HG02678 (cell line): Measurements from ENCODE around the gene MYO7B.

Experiments used
- ATAC-seq: cut with Tn5 transposase; IDR thresholded peaks from one replicate; pipeline ENCODE4 v1.9.1; 2021; ENCODE audit warnings: mild to moderate bottlenecking, moderate library complexity; ENCODE audit not compliant: unreplicated experiment

Gene MYO7B

GRCh38 chr2:127646487-127647241, 111.2 kb downstream of the MYO7B start:
- ATAC-seq, result no peak

DNA sequence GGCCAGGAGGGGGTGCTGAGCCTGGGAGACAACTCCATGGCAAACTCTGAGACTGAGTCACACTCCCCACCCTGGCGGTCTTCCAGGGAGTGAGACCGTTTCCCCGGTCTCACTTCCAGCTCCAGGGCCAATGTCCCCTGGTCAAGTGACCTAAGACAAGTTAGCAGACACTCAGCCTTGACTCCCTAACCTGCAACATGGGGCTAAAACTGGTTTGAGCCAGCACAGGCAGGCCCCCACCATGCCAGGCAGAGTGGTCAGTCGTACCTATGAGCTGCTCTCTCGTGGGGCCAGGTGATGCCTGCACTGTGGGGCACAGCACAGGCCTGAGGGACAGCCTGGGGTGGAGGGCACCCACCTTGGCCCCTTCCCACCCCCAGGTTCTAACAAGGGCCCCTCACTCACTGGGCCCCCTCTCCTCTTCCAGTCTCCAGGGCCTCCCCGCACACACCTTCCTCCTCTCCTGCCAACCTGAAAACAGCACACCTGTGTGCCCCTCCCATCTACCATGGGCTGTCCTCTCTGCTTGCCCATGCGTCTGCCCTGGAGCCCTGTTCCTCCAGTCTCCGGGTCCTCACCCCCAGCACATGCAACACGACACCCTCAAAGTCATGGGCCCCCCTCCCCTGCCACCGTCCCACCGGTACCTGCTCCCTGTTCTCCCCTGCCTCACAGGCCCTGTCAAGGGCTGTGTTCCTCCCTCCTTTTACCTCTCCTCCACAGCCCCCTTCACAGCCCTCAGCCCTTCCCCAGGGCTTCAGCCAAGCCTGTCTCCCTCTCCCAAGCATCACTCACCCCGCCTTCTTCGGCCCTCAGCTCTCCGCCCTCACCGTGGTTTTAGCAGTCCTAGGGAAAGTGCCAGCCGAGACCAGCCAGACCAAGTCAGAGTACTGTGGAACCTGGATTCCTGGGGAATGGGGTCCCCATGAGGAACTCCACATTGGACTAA, 112.0 kb downstream of the MYO7B start:
- no peak for ATAC-seq

GRCh38 chr2:127648321-127648720, 112.8 kb downstream of the MYO7B start:
- ATAC-seq, result no peak

- ATAC-seq, result no peak
These were observed 113.7 kb downstream of the MYO7B start for GRCh38 chr2:127649100-127649611.

DNA sequence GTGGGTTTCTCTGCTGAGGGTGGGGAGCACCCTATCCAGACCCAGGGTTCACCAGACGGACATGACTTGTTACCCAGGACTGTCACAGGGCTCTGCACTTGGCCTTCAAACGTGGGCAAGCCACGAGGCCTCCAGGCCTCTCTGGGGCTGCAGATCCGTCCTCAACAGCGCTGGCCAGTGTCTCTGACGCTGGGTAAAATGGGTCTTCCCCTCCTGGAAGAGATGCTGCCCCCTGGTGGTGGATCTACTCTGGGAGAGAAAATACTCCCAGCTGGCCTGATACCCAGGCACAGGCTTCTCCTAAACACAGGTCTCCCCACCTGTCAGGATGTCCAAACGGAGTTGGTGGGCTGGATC, 114.2 kb downstream of the MYO7B start:
- ATAC-seq, result peak; percentile 73

GRCh38 chr2:127650041-127650784, 114.7 kb downstream of the MYO7B start:
- no peak for ATAC-seq

DNA sequence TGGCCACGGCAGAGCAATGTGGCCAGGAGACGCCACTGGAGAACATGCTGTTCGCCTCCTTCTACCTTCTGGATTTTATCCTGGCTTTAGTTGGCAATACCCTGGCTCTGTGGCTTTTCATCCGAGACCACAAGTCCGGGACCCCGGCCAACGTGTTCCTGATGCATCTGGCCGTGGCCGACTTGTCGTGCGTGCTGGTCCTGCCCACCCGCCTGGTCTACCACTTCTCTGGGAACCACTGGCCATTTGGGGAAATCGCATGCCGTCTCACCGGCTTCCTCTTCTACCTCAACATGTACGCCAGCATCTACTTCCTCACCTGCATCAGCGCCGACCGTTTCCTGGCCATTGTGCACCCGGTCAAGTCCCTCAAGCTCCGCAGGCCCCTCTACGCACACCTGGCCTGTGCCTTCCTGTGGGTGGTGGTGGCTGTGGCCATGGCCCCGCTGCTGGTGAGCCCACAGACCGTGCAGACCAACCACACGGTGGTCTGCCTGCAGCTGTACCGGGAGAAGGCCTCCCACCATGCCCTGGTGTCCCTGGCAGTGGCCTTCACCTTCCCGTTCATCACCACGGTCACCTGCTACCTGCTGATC, 115.4 kb downstream of the MYO7B start:
- no peak for ATAC-seq

DNA sequence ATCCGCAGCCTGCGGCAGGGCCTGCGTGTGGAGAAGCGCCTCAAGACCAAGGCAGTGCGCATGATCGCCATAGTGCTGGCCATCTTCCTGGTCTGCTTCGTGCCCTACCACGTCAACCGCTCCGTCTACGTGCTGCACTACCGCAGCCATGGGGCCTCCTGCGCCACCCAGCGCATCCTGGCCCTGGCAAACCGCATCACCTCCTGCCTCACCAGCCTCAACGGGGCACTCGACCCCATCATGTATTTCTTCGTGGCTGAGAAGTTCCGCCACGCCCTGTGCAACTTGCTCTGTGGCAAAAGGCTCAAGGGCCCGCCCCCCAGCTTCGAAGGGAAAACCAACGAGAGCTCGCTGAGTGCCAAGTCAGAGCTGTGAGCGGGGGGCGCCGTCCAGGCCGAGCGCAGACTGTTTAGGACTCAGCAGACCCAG, 115.9 kb downstream of the MYO7B start:
- ATAC-seq, result no peak

DNA sequence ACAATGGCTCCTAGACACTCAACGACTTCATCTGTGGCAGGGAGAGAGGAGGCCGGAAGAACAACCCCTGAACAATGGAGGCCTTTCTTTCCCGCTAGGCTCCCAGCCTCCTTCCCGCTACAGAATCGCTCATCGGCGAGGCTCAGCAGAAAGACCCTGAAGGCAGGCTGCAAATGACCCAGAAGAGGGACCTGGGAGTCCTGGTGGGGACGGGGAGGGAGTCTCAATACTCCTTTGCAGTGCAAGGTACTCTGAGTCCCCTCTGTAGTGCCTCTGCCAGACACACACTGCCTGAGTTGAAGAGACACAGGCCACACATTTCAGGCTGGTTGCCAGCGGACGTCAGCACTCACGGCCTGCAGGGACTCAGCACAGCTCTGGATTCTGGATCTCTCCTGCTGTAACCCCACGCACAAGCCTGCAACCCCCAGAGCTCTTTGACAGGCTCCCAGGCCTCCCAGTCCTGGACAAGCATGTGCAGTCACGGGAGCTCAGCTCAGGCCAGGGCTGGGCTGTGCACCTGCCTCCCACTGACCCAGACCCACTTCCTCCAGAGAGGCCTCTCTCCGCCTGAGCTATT, 116.6 kb downstream of the MYO7B start:
- ATAC-seq, result no peak

DNA sequence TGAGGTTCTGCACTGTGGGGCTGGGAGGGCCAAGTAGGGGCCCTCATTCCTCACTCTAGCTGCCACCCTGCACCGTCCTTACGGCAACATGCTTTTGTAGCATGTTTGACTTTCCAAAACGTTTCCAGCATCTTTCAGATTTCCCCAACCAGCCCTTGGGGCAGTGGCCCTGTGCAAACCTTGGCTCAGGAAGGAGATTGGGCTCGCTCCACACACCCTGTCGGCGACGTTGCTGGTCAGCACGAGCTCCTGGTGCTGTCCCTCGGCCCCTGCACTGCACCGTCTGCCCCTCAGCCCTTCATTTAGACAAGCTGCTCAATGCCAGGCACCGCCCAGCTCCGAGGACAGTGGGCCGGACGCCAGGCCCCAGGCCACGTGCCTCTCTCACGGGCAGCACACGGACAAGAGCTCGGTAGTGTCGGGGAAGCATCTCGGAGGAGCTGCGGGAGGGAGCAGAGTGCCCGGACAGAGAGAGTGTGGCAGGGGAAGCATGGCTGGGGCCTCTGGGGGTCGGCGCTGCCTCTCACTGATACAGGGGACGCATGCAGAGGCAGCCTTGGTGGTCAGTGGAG, 117.4 kb downstream of the MYO7B start:
- no peak for ATAC-seq

DNA sequence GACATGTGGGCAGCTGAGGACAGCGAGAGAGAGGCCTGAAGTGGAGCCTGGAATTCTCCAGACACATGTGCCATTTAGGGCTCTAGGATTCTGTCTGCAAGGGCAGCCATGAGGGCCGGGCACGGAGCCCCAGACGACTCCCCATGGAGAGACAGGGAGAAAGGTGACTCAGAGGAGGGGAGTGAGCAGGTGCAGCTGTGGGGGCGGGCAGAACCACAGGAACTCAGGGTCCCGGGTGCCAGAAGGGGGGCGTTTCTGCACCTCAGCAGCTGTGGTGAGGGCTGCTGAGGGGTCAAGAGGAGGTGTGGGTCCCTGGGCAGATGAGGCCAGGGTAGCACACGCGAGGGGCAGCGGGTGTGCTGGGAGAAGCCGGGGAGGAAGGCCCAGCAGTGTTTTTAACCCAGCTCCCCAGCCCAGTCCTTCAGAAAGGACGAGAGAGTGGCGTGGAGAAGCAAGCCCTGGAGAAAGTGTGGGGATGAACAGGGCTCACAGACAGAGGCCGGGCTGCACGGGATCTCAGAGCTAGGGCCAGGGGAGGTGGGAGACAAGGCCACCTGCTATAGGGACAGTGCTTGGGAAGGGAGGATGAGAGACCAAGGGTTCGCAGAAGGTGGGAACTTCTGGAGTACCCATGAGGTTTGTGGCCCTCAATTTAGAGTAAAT, 118.1 kb downstream of the MYO7B start:
- no peak for ATAC-seq

DNA sequence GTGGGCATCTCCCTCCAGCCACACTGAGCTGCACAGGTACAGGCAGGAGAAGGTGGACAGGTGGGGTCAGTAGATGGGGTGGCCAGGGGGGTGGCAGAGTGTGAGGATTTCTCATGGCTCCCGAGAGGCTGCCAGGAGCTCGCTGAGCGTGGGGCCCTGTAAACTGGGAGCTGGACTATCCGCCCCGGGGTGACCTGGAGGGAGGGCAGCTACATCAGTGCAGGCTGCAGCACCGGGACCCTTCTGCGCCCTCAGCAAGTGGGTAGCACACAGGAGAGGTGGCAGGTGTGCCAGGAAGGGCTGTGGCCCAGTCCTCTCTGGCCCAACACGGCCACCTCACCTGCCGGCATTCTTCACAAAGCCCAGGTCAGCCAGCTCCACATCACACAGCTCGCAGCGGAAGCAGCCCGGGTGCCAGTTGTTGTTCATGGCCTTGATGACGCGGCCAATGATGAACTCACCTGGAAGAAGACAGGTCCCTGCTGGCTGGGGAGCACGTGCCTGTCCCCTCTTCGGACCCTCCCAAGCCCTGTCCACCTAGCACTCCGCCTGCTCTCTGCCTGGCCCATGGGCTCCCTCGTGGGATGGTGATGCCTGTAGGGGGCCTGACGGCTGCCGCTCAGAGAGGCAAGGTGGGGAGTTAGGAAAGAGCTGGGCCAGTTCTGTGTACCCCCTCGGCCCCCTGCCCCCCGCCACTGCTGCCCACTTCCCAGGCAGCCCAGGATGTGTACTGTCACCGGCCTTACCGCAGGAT, 118.8 kb downstream of the MYO7B start:
- no peak for ATAC-seq

GRCh38 chr2:127654838-127655175, 119.3 kb downstream of the MYO7B start:
- ATAC-seq, result no peak

DNA sequence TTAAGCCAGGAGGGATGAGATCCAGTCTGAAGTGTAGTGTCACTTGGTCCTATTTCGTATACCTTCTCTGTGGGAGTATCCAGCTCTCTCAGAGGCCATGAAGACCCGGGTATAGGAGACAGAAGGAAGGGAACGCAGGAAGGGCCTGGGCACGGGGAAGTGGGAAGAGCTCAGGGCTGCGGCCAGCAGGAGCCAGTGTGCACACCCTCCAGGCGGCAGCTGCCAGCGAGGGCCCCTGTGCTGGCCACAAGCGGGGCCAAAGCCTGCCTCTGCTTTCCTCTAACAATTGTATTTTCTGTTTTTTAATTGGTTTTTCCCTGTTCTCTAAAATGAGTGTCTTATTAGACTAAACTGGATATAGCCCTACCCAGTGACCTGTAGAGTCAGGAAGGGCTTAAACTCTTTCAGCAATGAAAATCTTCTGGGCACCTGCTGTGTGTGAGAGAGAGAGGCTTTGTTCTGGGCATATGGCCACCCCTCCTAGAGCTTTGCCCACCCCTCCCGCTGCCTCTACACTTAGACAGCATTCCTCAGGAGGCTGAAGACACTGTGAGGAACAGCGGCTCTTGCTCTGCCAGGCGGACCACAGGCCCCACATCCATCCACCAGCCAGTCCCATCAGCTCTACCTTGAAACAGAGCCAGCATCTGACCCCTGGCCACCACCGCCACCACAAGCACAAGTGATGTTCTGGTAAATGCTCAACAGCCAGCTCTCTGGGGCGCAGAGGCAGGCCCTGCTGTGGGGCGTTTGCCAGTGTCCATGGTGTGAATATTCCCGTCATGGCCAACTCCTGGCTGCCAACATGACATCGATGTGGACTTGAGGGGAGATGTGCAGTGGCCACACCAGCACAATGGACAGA, 120.0 kb downstream of the MYO7B start:
- ATAC-seq, result no peak

DNA sequence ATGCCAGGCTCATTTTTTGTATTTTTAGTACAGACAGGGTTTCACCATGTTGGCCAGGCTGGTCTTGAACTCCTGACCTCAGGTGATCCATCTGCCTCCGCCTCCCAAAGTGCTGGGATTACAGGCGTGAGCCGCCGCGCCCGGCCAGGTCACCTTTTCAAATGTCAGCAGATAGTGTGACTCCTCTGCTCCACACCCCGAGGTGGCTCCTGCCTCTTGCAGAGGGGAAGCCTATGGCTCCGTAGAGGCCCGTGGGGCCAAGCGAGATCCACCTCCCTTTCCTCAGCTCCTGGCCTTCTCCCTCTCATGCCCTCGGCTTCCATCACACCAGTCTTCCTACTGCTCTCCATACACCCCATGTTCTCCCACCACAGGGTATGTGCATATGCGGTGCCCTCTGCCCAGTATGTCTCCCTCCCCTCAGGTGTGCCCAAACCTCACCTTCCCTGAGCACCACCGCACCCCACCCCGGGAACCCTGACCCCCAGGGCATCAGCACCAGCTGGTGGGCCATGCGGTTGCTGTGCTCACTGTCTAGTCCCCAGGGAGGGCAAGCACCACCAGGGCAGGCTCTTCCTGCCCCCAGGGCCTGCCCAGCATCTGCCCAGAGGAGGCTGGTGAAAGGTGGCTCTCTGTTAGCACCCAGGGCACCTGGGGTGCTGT, 121.2 kb downstream of the MYO7B start:
- no peak for ATAC-seq

DNA sequence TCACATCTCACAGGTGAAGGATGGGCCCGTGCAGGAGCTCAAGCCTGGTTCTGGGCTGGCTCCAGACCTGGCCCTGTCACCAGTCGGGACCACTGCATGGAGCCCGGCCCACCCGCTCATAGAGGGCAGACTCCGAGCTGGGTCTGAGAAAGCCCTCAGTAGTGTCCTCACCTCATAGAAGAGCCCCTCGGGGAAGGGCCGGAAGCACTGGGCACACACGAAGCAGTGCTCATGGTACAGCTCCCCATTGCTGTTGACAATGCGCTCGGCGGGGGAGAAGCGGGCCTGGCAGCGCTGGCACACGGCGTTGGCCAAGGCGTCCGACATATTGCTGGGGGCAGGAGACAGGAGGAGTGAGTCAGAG, 121.7 kb downstream of the MYO7B start:
- no peak for ATAC-seq

GRCh38 chr2:127658146-127658545, 122.7 kb downstream of the MYO7B start:
- no peak for ATAC-seq
